NAMALWA (cell line): ENCODE measurements around the gene ACKR3.
A peak's percentile ranks its signal among the peaks of the same experiment; 100 is the strongest.

Experiments used
- DNase-seq: peaks from one replicate; pipeline ENCODE4 v3.0.0-alpha.2; 2015; ENCODE audit warnings: low spot score

Gene ACKR3

DNA sequence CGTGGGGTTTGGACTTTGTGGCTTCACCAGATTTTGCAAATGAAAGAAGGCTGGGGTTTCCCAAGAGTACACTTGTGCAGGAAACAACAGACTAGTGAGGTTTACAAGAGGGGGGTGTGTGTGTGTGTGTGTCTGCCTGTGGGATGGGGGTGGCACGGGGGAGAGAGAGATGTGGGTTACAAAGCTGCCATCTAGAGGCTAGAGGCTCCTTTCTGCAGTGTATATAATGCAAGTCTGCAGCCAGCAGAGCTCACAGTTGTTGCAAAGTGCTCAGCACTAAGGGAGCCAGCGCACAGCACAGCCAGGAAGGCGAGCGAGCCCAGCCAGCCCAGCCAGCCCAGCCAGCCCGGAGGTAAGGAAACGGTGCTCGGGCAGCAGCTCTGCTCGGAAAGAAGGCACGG lies at the start of gene ACKR3:
ACKR3 (plus strand) TSS at position 253 of the 401 bp plus-strand sequence. CDS start 10,641 bp downstream, outside the sequence.
- DNase-seq, result peak; percentile 88

DNA sequence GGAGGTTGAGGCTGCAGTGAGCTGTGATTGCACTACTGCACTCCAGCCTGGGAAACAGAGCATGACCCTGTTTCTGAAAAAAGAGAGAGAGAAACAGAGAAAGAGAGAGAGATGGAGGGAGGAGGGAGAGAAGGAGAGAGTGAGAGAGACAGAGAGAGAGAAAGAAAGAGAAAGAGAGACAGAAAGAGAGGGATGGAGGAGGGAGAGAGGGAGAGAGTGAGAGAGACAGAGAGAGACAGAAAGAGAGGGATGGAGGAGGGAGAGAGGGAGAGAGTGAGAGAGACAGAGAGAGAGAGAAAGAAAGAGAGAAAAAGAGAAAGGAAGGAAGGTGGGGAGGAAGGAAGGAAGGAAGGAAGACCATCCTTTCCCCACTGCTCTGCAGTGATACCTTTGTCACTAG lies 48.1 kb upstream of the ACKR3 start:
- DNase-seq, result no peak

DNA sequence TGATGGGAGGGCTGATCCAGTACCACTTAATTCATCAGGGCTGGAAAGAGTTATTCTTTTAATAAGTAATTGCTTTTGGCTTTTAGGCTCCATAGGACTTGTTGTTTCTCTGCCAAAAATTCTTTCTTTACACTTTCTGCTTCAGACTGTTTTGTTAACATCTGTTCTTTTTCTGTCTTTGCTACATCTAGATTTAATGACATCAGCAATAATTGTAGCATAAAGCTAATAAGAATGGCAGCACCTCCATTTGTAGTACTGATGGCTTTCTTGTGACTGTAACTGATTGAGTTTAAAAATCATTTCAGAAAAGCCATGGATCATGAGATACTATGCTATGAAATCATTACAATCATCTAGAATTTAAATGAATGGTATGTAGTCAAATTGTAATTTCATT lies 46.4 kb upstream of the ACKR3 start:
- DNase-seq, result no peak

DNA sequence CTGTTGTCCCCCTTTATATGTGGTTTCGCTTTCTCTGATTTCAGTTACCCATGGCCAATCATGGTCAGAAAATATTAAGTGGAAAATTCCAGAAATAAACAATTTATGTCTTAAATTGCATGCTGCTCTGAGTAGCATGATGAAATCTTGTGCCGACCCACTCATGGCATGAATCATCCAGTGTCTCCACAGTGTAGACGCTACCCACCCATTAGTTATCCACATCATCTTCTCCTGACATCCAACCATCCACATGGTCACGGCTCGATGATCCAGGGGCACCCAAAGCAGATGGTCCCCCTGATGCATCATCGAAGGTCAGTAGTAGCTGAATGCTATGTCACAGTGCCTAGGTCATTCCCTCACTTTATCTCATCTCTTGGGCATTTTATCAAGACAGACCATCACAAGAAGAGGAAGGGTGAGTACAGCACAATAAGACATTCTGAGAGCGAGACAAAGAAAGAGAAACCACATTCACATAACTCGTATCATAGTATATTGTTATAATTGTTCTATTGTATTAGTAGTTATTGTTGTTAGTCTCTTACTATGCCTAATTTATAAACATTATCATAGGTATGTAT lies 44.1 kb upstream of the ACKR3 start:
- DNase-seq, result no peak

DNA sequence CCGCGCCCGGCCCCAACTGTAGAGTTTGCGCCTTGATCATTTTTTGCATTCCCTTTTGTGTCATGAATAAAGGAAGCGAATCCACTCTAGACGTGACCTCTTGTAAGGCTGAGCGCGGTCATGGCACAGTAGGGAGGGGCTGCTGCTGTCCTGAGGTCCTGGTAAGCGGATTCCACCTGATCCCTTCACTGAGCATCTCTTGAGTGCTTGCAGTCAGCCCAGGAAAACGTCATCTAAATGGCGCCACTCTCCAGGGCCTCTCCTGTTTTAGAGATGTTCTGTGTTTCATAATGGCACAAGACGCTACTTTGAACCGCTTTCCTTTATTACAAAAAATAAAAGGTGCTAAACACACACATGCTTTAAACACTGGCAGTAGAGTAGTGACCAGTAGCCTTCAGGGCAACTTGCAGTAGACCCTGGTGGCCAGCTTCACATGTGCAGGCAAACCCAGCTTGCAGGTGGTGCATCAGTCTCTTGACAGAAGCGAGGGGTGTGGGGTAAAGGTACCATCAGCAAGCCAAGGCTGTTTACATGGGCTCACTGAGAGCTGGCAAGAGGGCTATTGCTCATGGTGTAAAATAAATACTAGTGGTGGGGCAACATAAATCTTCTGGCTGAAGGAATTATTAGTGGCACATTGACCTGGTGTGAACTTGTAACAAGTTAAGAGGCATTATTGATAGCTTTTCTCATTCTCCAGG lies 43.0 kb upstream of the ACKR3 start:
- no peak for DNase-seq

DNA sequence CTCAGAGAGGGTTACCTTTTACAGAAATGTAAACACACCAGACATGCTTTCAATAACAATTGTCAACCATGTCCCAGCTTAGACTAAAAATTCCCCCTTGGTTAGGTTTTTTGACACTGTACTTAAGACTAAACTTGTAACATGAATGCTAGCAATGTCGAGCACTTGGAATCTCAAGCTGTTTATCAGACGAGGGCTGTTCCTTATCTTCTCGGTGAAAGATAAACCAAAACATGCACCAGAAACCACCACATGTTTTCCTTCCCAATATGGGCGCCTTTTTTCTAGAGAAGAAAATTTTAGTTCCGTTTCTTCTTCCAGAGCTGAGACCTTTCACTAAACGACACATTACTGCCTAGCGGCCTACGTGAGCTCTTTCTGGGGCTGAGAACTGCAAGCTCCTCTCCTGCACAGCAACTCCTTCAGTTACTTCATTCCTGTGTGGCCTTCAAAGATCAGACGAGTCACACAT lies 42.4 kb upstream of the ACKR3 start:
- no peak for DNase-seq

DNA sequence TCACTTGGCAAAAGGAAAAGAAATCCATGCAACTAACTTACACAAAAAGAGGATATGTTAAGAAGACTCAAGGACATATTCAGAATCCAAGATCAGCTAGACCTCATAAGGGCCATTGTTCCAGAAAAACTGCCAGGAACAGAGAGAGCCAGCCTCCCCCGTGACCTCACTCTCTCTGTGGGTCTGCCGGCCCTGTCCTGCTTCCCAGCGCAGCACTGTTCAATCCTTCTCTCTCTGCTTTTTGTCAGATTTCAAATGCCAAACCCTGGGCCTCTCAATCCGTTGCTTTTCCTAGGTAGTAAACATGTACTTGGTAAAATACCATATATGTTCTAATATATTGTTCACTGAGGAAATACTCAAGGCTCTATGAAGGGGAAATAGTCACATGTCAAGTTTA lies 40.0 kb upstream of the ACKR3 start:
- no peak for DNase-seq

DNA sequence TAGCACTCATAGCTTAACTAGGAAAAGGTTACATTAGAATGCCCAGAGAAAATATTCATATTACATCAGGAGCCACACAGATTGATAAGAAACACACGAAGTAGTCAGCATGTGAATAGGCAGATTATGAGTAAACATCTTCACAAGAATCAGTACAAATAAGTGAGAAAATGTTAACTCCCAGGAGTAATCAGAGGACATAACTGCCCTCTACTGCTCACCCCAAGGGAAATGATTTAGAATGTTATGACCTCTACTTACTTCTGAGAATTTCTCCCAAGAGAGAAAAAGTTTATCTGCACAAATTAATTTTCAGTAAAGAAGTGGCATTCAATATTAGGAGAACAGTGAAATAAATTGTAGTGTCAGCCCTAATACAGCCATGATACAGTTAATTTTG lies 39.1 kb upstream of the ACKR3 start:
- no peak for DNase-seq

DNA sequence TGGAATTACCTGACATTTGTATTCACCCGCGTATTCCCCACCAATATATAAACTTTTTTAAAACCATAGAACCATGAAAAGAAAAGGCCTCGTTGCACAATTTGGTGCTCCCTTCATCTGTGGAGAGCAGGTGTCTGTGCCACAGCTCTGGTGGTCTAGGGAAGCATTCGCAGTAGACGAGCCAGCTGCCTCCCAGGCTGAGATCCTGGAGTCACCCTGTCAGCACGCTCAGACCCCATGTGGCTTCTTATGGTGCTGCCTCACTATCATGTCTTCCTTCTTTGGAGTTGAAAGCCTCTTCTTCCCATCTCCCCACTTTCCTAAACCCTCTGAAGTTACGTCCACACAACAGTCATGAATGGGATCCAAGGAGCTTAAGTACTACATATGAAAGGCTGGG lies 38.4 kb upstream of the ACKR3 start:
- DNase-seq, result no peak

DNA sequence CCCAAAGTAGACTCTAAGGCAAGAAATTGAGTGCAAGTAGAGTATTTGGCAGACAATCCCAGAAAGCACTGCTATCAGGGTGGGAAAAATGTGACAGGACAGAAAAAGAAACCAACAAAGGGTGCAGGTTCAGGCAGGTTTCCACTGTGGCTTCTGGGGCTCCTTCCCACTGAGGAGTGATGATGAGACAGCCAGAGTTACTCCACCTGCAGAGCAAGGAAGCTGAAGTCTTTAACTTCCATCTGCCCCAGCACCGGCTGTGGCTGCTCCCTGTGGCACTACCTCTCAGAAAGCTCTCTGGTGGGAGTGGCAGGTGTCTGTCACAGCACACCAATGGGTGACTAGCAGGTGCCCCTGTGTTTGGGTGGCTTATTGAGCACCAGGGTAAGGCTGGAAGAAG lies 37.6 kb upstream of the ACKR3 start:
- no peak for DNase-seq

DNA sequence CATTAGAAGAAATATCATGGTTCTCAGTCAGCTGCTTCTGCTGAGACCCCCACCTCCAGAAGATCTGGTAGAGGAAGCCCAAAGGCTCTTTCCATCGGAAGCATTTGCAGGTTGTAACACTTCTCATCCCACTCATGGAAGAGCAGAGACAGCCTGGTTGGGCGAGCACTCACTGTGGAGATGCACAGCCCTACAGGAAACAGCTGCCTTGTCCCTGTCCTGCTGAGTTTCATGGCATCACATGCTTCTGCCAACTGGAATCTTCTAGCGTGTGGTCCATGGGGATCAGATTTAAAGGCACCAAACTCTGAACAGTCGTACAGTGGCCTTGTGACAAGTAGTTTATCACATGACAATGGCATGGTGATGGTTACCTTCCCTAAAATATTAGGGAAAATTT lies 36.3 kb upstream of the ACKR3 start:
- DNase-seq, result no peak

DNA sequence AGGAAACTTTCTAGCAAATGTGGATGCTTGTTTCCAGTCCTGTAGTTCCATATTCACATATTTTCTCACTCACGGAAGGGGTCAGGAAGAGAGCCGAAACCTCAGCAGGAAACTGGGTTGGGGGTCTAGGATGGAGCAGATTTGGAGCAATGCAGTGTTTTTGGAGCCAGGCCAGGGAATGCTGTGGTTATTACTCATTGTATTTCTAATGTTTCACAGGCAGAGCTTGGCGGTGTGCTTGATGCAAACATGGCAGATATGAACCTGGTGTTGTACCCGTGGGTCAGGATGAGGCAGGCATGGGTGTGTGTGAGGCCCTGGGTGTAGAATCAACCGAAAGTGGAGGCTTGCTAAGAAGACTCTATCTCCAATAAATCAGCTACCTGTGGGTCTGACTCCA lies 34.6 kb upstream of the ACKR3 start:
- no peak for DNase-seq

DNA sequence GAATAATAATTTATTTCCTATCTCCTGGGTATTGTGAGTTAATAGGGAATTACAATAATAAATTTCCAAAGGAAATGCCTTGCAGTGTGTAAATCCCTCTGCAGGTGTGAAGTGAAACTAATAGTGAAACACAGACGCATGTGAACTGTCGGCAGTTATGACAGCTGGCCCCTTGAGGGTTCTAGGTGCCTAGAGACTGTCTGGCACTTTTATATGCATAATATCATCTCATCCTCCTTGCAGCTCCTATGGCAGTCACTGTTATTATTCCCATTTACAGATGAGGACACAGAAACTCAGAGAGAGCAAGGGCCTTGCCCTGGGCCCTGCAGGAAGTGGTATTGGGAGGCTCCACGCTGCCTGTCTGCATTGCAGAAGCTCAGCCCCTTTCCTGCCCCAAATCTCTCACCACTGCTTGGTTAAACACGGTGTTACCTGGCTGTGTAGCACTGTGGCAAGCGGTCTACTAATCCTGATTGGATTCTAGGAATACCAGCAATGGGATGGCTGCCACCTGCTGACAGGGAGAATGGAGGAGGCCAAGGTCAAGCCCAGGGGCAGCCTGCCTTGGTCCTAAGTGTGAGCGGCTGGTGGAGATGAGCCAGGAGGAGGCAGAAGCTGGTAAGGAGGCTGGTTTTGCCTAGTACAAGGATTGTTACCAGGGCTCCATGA lies 32.8 kb upstream of the ACKR3 start:
- DNase-seq, result peak; percentile 19

DNA sequence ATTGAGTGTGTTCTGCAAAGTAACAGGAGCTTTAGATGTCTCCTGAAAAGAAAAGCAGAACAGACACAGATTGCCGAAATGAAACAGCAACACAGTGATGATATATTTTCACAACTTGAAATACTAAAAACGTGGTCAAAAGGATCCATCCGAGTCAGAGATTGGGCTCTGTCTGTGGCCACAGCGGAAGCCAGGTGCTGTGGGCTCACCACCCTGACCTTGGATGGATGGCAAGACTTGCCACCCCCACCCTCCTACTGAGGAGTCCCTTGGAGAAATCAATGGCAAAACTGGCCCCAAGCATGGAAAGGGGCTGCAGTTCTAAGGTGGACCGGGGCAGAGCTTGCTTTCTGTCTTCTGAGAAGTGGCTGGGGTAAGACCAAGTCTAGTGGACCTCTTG lies 31.4 kb upstream of the ACKR3 start:
- no peak for DNase-seq

DNA sequence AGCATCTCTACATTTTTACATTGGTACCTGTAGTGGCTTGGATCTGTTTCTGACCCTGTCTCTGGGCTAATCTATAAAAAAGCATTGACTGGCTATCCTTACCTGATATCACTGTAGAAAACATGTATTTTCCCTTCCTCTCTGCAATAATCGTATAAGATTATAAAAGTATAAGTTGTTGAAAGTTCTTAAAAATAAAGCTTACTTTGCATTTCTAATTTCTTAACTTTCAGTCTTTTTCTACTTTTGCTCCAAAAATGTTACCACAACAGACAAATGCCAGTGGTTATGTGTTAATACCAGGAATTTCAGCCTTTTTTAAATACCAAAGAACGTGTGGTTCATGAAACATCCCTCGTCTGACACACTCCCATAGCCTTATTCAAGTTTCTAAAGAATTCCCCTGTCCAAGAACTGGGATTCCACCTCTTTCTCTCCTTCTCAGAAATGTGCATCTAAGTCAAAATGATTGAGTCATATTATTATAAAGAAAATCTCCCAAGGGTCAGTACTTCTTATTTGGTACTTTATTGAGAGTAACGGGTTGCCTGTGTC lies 28.5 kb upstream of the ACKR3 start:
- no peak for DNase-seq

DNA sequence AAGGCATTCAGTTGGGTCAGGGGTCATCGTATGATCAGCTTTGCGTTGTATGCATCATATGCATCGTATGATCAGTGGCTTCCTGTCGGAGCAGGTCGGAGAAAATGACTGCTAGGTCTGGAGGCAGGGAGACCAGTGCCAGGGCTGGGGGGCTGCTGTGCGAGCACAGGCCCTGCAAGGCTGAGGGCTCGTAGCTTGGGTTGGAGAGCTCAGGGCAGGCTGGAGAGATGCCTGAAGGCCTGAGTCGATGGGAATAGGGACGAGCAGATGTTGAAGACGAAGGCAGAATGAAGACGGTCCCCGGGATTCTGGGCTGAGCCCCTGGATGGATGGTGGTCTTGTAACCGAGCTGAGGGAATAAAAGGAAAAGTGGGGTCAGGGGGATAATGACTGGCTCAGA lies 25.3 kb upstream of the ACKR3 start:
- no peak for DNase-seq

DNA sequence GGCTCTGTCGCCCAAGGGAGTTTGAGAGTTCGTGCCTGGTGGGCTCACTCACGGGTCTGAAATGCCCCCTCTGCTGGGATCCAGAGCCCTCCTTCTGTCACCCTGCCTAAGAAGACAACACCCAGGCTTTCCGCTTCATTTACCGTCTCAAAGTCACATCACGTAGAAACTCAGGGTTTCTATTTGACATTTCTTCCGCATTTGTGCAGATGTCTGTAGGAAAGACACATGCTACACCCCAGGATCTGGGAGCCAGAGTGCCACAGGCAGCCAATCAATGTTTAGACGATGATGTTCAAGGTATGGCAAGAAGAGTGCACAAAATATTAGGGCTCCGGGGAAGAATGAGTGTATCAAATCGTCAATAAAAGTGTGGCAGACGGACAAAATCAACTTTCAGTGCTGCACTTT lies 24.4 kb upstream of the ACKR3 start:
- peak; percentile 87 for DNase-seq

DNA sequence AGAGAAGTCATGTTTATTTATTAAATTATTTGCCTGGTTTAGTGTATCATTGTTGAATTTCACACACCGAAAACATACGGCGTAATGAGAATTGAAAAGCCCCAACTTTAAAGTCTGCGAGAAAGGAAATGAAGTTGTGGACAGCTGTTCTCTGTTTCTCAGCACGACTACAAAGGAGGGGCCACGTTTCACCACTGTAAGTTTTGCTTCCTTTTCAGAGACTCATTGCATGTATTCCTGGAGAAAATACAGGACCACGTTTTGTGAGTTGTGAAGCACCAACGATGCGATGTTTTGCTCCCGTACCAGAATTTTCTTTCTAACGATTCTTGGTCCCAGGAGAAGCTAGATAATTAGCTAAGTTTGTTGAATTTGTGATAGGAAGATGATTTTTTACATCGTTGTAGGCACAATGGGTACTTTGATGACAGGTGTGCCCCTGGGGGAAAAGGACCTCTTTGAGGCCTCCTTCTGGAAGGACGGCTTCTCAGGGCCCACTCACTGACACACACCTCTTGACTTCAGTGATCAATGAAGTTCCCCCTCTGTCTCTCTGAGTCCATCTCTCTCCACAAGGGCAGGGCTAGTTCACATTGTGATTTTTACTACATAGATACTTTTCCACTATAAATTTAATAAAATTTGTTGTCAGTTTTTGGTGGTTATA lies 23.7 kb upstream of the ACKR3 start:
- peak; percentile 79 for DNase-seq

DNA sequence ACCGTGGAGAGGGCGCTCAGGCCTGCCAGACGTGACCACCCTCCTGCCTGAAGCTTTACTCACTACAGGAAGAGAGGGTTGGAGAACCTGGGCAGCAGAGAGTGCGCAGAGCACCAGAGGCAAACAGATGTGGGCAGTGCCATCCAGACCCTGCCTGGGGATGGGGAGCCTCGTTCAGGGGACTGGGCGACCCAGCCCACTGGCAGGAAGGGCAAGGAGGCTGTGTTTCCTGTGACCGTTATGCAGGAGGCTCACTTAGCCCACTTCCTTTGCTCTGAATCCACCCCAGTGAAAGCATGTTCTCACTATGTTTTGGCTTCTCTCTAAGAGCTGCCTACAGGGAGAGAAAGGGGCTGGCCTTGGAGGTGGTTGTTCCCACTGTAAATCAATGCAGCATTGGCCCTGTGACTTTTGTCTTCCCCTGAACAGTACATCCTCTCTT lies 23.0 kb upstream of the ACKR3 start:
- DNase-seq, result peak; percentile 50

DNA sequence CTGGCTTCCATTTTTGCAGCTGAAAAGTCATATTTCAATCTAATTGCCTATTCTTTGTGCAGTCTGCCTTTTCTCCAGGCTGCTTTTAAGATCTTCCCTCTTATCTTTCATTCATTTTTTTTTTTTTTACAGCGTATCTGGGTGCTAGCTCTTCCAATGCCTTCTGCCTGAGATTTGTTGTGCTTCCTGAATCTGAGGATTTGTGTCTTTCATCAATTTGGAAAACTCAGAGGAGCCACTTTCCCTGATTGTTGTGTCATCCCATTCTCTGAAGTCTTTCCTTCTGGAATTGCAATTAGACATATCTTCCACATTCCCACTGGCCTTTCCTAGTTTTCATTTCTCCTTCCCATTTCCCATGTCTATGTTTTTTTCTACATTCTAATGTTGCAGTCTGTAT lies 21.9 kb upstream of the ACKR3 start:
- DNase-seq, result no peak

DNA sequence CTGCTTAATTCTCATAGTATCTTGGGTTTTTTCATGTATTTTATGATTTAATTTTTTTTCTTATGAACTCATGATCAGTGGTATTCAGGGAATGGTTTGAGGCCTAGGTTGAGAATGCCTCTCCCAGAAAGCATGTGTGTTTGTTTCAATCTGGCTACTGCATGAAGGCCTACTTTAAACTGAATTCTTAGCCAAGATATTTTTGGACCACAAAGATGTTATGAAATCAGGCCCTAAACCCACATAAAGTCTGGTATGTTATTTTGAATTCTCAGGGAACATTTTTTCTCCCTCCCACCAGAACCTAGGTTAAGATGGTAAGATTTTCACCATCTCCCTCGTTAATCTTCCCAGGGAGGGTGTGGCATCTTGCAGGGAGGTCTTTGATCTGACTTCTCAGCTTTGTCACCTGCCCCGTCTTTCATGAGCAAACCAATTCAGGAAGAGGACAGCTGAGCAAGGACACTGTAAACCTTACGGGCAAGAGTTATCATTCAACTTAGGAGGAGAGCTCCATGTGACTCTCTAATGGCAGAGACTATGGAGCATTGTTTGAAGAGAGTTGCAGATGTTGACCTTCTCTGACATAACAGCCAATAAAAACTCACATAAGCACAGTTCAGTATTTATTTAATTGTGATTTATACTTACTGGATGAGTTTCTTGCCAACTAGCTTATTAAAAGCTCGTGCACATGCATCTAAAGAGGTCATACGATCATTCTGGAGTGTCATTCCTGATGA lies 21.3 kb upstream of the ACKR3 start:
- DNase-seq, result no peak

DNA sequence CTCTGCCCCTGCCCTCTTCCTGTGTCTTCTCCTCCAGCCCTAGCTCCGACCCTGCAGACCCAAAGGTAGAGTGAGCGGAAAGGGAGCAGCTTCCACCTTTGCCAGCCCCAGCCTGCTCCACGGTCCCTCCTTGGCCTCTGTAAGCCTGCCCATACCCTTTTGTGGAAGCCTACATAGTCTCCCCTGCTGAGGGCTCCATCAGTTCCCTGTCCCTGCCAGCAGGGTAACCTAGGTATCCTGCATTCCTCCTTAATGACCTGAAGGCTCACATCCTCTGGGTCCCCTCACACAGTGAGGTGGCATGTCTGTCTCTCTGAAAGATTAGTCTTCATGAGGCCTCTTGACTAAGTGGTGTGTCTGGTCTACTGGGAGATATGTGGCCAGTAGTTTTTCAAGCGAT lies 20.5 kb upstream of the ACKR3 start:
- DNase-seq, result no peak
